Inferior parietal cortex (tissue), 1 donor: ENCODE measurements around the gene FUOM.

Source experiments
- DNase-seq: peaks from one replicate; pipeline ENCODE4 v3.0.0-alpha.2; 2016; ENCODE audit errors: extremely low spot score

The FUOM gene

GRCh38 chr10:133366751-133367150 lies 8.9 kb upstream of the FUOM start:
- no peak for DNase-seq

DNA sequence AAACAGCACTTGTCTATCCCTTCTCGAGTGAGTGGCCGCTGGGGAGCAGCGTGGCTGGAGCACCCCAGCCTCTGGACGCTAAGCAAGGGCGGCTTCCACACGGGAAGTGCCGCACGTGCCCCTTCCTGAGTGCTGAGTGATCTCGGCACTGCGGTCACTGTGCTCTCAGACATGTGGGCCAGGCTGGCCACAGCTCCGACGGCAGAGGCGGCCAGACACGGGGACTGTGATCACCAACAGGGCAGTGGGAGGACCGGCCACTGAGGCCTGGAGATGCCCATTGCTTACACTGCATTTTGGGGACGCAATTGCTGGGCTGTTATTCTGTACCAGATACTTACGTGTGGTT lies 8.3 kb upstream of the FUOM start:
- no peak for DNase-seq

DNA sequence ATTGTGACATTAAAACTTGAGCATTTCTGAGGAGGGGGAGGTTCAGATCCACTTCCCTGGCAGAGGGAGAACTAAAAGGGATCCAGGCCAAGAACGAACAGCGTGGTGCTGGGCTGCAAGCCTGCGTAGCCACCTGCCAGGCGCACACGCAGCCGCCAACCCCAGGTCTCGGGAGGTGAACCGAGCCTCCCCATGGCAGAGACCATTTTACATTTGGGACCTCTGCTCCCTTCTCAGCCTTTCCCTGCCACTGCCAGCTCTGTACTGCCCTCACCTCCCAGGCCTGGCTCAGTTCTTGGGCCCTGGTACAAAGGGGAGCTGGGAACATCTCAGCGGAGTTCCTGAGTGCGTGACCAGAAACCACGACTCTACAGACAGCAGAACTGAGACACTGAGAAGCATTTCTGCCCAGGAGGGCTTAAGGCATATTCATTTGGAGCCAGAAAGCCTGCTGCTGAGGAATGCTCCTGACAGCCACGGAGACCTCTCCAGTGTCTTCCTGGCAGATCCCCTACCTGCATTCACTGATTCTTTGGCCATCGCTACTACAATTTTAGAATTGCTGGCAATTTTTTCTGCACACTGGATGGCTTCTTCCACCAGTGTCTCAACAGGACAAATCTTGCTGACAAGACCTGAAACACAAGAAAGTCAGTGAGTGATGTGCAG lies 7.8 kb upstream of the FUOM start:
- DNase-seq = no peak

DNA sequence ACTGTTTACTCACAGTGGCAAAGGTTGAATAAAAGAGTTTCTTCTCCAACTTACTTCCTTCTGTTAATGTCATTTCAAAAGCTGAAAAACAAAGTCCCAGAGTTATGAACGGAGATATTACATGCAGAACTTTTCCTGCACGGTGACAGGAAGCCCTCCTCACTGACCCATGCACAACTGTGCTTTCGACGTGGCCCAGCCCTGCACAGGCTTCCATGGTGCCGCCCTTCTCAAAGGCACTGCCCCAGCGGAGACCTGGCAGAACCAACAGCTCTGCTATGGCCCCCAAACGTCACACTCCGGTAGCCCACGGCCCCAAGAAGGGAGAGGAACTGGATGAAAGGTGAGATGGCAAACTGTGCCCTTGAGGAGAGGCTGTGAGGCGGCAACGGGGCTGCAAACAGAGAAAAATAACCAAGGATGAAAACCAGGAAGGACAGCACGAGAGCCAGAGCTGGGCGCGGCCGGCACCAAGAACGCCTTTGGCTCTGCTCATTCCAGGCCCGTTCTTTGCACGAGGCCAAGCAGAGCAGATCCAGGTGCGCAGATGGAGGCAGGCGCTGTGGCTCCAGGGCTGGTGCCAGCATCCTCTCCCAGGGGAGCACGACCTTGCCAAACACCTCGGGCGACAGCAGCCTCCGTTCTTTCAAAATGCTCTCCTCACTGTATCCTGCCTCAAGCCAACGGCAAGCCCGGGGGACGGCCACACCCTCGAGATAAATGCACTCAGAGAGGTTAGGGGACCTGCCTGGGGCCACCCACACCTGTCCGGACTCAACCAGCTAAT lies 7.0 kb upstream of the FUOM start:
- no peak for DNase-seq

DNA sequence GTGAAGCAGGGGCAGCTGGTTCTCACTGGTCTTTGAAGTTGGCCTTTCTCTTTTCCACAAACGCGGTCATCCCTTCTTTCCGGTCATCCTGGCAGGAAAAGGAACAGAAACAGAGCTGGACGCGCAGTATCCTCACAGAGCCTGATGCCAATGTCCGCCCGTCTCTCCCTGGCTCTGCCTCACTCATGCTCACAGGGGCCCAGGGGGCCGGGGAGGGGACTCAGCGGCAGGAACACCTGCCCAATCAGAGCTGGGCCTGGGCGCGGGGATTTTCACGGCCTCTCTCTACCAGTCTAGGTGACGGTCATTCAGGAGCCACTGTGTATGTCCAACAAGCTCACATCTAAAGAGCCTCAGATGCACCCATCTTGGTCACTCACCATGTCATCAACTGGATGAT lies 5.0 kb upstream of the FUOM start:
- no peak for DNase-seq

- no peak for DNase-seq
Observed at GRCh38 chr10:133361773-133362441, 4.1 kb upstream of the FUOM start.

DNA sequence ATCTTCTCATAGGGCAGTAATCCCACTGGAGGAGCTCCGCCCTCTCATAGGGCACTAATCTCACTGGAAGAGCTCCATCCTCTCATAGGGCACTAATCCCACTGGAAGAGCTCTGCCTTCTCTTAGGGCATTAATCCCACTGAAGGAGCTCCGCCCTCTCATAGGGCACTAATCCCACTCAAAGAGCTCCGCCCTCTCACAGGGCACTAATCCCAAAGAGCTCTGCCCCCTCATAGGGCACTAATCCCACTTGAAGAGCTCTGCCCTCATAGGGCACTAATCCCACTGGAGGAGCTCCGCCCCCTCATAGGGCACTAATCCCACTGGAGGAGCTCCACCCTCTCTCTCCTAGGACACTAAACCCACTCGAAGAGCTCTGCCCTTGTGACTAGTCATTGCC lies 3.4 kb upstream of the FUOM start:
- no peak for DNase-seq

GRCh38 chr10:133359972-133360610 lies 2.3 kb upstream of the FUOM start:
- no peak for DNase-seq

DNA sequence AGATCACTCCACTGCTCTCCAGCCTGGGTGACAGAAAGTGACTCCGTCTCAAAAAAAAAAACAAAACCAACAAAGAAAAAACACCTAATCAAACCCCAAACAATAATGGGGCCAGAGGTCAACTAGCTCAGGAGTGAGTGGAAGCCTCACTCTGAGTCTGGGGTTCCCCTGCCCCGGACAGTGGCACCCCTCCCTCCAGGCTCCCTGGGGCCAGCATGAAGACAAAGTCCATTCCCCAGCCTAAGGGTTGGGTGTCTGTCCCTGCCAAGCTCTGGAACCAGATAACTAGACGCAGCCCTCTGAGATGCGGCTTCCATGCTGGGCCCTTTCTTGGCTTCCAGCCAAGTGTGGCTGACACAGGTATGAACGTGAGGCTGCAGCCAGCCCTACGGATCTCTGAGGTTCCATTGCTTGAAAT lies 1.7 kb upstream of the FUOM start:
- DNase-seq = no peak

DNA sequence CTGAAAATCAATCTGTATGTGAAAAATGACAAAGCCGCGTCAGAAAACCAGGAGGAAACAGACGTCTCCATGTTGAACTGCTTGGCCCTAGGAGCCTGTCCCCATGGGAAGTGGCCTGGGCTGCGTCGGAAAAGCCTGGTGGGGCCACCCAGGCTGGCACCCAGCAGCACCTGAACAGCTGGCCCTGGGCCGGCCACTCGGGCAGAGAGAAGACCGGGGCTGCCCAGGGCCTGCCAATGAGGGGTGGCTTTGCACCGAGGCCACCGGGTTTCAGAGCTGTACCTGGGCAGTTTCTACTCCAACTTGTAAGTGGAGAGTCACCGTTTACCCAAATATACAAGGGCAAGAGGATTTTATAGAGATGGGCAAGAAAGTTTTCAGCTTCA lies 1.1 kb upstream of the FUOM start:
- no peak for DNase-seq

DNA sequence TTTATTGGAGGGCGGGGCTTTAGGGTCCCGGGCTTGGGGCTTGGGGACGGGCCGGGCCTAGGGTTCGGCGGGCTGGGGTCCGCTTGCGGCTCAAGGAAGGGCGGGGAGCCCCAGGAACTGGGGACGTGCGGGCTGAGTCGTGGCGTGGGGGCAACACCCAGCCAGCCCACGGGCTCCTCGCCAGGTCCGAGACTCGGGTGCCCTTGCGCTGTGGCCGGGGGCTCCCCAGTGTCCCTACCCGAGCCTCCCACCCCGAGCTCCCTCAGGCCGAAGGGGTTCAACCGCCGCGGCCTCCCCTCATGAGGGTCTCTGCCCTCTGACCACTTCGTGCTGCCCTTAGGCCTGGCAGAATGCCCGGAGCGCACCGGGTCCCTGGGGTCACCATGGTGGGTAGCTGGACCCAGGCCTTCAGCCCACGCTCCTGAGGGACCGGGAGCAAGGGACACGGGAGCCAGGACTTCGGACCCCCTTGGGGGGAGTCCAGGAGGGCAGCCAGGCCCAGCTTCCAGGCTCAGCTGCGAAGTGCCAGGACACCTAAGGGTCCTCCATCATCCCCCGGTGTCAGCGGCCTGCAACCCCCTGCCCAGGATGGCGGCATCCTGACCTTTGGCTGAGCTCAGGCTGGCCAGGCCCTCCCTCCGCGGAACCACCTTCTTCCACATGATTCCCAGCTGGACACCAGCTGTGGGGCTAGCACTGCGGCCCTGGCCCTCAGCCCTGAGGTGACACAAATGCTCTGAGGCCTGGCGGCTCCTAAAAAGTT lies 524 bp upstream of the FUOM start:
- DNase-seq = no peak

DNA sequence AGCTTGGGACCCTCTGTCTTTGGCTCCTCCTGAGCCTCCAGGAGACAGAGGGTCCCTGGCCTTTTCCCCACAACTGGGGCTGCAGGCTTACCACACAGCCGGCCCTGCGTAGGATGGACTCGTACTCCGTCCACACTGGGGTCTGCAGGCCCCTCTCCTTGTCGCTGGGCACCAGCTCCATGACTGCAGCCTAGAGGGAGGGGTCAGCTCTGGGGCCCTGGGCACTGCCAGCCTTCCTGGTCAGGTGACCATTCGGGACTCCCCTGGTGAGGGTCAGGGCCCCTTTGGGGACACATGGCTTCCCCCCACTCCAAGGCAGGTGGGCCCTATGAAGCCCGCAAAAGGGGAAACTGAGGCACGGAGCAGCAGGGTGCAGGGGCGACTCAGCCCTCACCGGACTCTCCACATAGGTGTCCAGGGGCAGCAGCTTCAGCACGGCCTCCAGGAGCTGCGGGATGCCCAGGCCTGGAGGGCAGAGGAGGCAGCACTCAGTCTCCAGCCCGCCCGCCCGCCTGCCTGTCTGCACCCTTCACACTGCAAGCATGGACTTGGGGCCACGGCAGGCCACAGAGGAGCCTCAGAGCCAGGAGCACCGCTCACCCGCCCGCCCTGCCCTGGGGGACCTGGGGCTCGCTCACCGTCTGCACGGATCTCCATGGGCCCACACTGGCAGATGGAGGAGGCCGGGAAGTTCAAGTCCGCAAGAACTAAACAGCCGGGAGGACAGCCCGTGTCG lies 1.1 kb downstream of the FUOM start:
- DNase-seq = no peak

DNA sequence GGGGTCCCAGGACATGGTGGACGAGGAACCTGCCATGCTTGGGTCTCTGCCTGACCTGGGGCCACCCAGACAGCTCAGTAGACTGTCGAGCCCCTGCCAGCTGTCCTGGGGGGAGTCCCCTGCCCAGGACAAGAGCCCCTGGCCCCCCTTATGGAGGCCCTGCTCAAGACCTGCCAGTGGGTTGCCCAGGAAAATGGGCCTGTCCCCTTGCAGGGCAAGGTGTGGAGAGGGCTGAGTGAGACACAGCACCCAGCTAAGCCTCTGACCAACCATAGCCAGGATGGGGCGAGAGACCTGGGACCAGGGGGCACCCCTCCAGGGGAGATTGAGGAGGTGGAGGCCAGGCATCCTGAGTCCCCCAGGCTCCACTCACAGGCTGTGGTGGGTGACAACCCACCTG lies 1.8 kb downstream of the FUOM start:
- DNase-seq = no peak

GRCh38 chr10:133355266-133355665 lies 2.6 kb downstream of the FUOM start:
- no peak for DNase-seq

GRCh38 chr10:133354672-133355240 lies 3.1 kb downstream of the FUOM start:
- no peak for DNase-seq

GRCh38 chr10:133353988-133354605 lies 3.7 kb downstream of the FUOM start:
- no peak for DNase-seq

GRCh38 chr10:133353202-133353959 lies 4.4 kb downstream of the FUOM start:
- DNase-seq = no peak

- DNase-seq = no peak
Observed at GRCh38 chr10:133351408-133352318, 6.2 kb downstream of the FUOM start.

DNA sequence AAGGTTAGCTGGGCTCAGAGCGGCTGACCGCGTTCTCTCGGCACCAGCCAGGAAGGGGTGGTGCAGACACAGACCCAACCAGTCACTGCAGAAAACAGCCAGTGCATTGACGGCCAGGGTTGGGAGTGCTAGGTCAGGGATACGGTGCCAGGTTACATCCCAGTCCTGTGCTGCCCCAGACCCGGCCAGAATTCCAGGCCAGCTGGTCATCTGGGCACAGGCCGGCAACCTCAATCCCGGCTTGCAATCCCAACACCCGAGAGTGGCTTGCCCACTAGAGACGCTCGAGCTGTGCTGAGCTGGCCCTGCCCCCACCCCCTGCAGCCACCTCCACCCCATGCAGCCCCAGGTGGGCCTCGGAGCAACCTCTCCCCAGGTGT lies 6.9 kb downstream of the FUOM start:
- DNase-seq = no peak
